ENCODE measurements around the gene NFYA. TPM values are rescaled to one million over a fixed set of nuclear protein-coding genes. Genes with fewer than 3 reads are reported as not detected.

NFYA gene
- total and polyA plus RNA-seq, 9 of the 15 experiments (the other 6 are each of a cell fraction or from before 2014, with no cell fraction given), result 7.3 to 37.1 (median 21.8) TPM

GRCh38 chr6:41032830-41033229 is 39.9 kb upstream of the NFYA start:
- H4K20me1 ChIP-seq (replicated peaks; ENCODE audit: control insufficient read depth, insufficient read depth, low read length), result no peaks in the 10 kb centered on the region
- FAIRE-seq, result no peak
- H3K27me3 ChIP-seq (ENCODE audit: control insufficient read depth in 2 of 2, insufficient read depth in 2 of 2, low read length in 2 of 2), result peaks cover 3 to 23% of the 10 kb centered on the region in 2 experiments; a peak in 3 of 5 replicates
- no peak for DNase-seq (ENCODE audit: extremely low read depth in 1 of 4, low spot score in 3 of 4)
- H3K9ac ChIP-seq (ENCODE audit: insufficient read depth in 1 of 2, low read depth in 2 of 2, low read length in 2 of 2), result no peak overlapping the region; a peak in 1 of 4 replicates
- ChIA-PET POLR2A (interaction anchor here (1.0 kb wide), 1 partner anchor 10 kb away, joined by 5 read pairs; the partner anchor contains the start of gene TSPO2), CTCF (ENCODE audit: low intra/inter-chr PET ratio) (no interaction called here)
- TF ChIP-seq HOXB6 (CRISPR knock-in tag; IDR thresholded peaks at IDR 0.05; ENCODE audit: borderline replicate concordance) (no peak), ZKSCAN3 (CRISPR knock-in tag; IDR thresholded peaks at IDR 0.05) (no peak), ZZZ3 (IDR thresholded peaks at IDR 0.05) (no peak), RCOR1 (IDR thresholded peaks at IDR 0.05; ENCODE audit: borderline replicate concordance in 1 of 2, low read depth in 2 of 2, low read length in 2 of 2) (no peak), BCLAF1 (IDR thresholded peaks at IDR 0.05; ENCODE audit: borderline replicate concordance in 1 of 2, control insufficient read depth in 1 of 2, low read depth in 2 of 2, low read length in 1 of 2) (no peak), CBX5 (IDR thresholded peaks at IDR 0.05; ENCODE audit: borderline replicate concordance, low read depth) (no peak), HMG20B (CRISPR knock-in tag; IDR thresholded peaks at IDR 0.05) (no peak), NR1H2 (CRISPR knock-in tag; IDR thresholded peaks at IDR 0.05) (no peak), NELFE (IDR thresholded peaks at IDR 0.05; ENCODE audit: insufficient read depth, insufficient read length) (no peak), ARNT (IDR thresholded peaks at IDR 0.05) (no peak), NRF1 (conservative IDR thresholded peaks at IDR 0.05 in 1 of 2, IDR thresholded peaks at IDR 0.05 in 1 of 2) (no peak)
- TF ChIP-seq, protein P1, sequence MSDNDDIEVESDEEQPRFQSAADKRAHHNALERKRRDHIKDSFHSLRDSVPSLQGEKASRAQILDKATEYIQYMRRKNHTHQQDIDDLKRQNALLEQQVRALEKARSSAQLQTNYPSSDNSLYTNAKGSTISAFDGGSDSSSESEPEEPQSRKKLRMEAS (CRISPR knock-in tag; IDR thresholded peaks at IDR 0.05), result no peak
- TF ChIP-seq, protein P2, sequence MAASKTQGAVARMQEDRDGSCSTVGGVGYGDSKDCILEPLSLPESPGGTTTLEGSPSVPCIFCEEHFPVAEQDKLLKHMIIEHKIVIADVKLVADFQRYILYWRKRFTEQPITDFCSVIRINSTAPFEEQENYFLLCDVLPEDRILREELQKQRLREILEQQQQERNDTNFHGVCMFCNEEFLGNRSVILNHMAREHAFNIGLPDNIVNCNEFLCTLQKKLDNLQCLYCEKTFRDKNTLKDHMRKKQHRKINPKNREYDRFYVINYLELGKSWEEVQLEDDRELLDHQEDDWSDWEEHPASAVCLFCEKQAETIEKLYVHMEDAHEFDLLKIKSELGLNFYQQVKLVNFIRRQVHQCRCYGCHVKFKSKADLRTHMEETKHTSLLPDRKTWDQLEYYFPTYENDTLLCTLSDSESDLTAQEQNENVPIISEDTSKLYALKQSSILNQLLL (CRISPR knock-in tag; IDR thresholded peaks at IDR 0.05; ENCODE audit: borderline replicate concordance), result no peak
- H3K9me1 ChIP-seq (ENCODE audit: control insufficient read depth, insufficient read depth, low read length), result no peaks in the 10 kb centered on the region
- BruUV-seq (replicated peaks), result no TSS peak
- H3K4me2 ChIP-seq (ENCODE audit: insufficient read depth, low read length), result no peak overlapping the region
- no peak overlapping the region for H3K4me3 ChIP-seq
- no peak for ATAC-seq
- in situ Hi-C loops (cut with MboI), result loop anchor here (25.0 kb wide), 1 partner anchor 1671 kb away; no protein-coding TSS in a partner anchor
- H2AFZ ChIP-seq (ENCODE audit: low read depth, low read length), result no peak overlapping the region
- WGBS (ENCODE audit: insufficient coverage, low coverage, missing lambda C conversion rate), result 34% methylated on average over 15 of the region's 15 CpGs
- H3K27ac ChIP-seq (ENCODE audit: extremely low read depth, low read depth, low read length), result no peak overlapping the region
- intact Hi-C loops (cut with micrococcal nuclease), result no loop called here
- peaks cover 0 to 12% of the 10 kb centered on the region in 2 experiments; a peak in 4 of 5 replicates for H3K4me1 ChIP-seq (replicated peaks in 1 of 2; ENCODE audit: control insufficient read depth in 2 of 2, insufficient read depth in 2 of 2, low read length in 2 of 2)
- no peaks in the 10 kb centered on the region for H3K79me2 ChIP-seq (ENCODE audit: control insufficient read depth, insufficient read depth, low read length)
- no peaks in the 10 kb centered on the region for H3K9me3 ChIP-seq (replicated peaks; ENCODE audit: control insufficient read depth, insufficient read depth, low read depth, low read length)
- no peaks in the 10 kb centered on the region for H3K36me3 ChIP-seq (ENCODE audit: control insufficient read depth, insufficient read depth, low read length)

Measured in K562 (cell line).